ENCODE measurements around the gene AMOTL1.

AMOTL1 gene

DNA sequence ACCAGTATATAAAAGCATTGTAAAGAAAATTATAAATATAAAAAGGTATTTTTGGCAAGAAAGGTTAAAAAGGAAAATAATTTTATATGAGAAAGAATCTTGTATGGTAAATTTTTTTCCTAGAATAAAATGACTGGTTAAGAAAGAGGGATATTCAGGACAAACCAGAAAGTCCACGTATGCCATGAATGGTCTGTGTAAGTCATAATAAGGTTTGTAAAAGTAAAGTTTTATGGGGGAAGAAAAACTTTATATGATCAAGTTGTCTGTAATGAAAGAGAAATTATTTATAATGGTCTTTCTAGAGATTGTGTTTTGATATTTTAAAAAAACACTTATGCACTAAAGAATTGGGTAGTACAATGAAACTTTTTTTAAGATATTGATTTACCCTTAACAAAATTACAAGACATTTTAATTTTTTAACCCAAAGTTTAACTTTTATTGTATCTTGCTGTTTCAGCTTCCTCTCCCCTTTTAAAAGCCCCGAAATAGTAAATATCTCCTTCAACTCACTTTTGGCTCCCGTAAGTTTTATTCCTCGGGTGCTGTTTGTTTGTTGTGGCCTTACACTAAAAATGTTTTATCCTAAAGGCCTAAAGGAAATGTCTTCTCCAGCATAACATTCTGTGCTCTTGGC, 47.7 kb downstream of the AMOTL1 start:
- Histone ChIP-seq H3K9me3 (ENCODE audit: control insufficient read depth, insufficient read depth, low read length) (peaks cover 12% of the 10 kb centered on the region), H3K79me2 (ENCODE audit: control insufficient read depth, low read length) (no peaks in the 10 kb centered on the region), H3F3A (ENCODE audit: control insufficient read depth, insufficient read depth) (no peaks in the 10 kb centered on the region), H3K4me1 (ENCODE audit: control insufficient read depth, low read length) (no peaks in the 10 kb centered on the region), H3K4me3 (ENCODE audit: low read length) (no peak overlapping the region), H4K20me1 (ENCODE audit: control insufficient read depth, insufficient read depth, low read depth, low read length) (no peaks in the 10 kb centered on the region), H3K27ac (ENCODE audit: low read depth, low read length) (no peak overlapping the region), H3K4me2 (ENCODE audit: low read length) (no peak overlapping the region), H3K27me3 (ENCODE audit: control insufficient read depth, low read length) (no peaks in the 10 kb centered on the region), H3K9me2 (replicated peaks; ENCODE audit: control insufficient read depth, low read length) (no peaks in the 10 kb centered on the region), H3K36me3 (ENCODE audit: control insufficient read depth, low read length) (no peaks in the 10 kb centered on the region)
- TF ChIP-seq EZH2phosphoT487 (IDR thresholded peaks at IDR 0.05; ENCODE audit: borderline replicate concordance, low read length): no peak
- TF ChIP-seq, protein P1, sequence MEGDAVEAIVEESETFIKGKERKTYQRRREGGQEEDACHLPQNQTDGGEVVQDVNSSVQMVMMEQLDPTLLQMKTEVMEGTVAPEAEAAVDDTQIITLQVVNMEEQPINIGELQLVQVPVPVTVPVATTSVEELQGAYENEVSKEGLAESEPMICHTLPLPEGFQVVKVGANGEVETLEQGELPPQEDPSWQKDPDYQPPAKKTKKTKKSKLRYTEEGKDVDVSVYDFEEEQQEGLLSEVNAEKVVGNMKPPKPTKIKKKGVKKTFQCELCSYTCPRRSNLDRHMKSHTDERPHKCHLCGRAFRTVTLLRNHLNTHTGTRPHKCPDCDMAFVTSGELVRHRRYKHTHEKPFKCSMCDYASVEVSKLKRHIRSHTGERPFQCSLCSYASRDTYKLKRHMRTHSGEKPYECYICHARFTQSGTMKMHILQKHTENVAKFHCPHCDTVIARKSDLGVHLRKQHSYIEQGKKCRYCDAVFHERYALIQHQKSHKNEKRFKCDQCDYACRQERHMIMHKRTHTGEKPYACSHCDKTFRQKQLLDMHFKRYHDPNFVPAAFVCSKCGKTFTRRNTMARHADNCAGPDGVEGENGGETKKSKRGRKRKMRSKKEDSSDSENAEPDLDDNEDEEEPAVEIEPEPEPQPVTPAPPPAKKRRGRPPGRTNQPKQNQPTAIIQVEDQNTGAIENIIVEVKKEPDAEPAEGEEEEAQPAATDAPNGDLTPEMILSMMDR (IDR thresholded peaks at IDR 0.05; ENCODE audit: low read depth, low read length, poor library complexity, severe bottlenecking): no peak

DNA sequence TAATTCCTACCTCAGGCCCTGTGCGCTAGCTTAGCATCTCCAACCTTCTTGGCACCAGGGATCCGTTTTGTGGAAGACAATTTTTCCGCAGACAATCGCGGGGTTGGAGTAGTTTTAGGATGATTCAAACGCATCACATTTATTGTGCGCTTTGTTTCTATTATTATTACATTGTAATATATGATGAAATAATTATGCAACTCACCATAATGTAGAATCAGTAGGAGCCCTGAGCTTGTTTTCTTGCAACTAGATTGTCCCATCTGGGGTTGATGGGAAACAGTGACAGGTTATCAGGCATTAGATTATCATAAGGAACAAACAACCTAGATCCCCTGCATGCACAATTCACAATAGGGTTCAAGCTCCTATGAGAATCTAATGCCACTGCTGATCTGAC, 52.3 kb downstream of the AMOTL1 start:
- no peaks in the 10 kb centered on the region for H3K79me2 ChIP-seq (ENCODE audit: control insufficient read depth, low read length)
- H3K9me3 ChIP-seq (ENCODE audit: control insufficient read depth, insufficient read depth, low read length): peaks cover 4% of the 10 kb centered on the region; the same call in 1 of the 2 replicates
- H3K27me3 ChIP-seq (ENCODE audit: control insufficient read depth, low read length): no peaks in the 10 kb centered on the region
- H3K4me1 ChIP-seq (ENCODE audit: control insufficient read depth, low read length): no peaks in the 10 kb centered on the region
- no peaks in the 10 kb centered on the region for H3K9me2 ChIP-seq (replicated peaks; ENCODE audit: control insufficient read depth, low read length)
- TF ChIP-seq, protein P1 (IDR thresholded peaks at IDR 0.05; ENCODE audit: low read depth, low read length, poor library complexity, severe bottlenecking): no peak
- TF ChIP-seq EZH2phosphoT487 (IDR thresholded peaks at IDR 0.05; ENCODE audit: borderline replicate concordance, low read length): no peak
- H3K4me2 ChIP-seq (ENCODE audit: low read length): no peak overlapping the region
- no peak overlapping the region for H3K4me3 ChIP-seq (ENCODE audit: low read length)
- H3K36me3 ChIP-seq (ENCODE audit: control insufficient read depth, low read length): no peaks in the 10 kb centered on the region
- H4K20me1 ChIP-seq (ENCODE audit: control insufficient read depth, insufficient read depth, low read depth, low read length): no peaks in the 10 kb centered on the region
- no peaks in the 10 kb centered on the region for H3F3A ChIP-seq (ENCODE audit: control insufficient read depth, insufficient read depth)
- no peak overlapping the region for H3K27ac ChIP-seq (ENCODE audit: low read depth, low read length)

DNA sequence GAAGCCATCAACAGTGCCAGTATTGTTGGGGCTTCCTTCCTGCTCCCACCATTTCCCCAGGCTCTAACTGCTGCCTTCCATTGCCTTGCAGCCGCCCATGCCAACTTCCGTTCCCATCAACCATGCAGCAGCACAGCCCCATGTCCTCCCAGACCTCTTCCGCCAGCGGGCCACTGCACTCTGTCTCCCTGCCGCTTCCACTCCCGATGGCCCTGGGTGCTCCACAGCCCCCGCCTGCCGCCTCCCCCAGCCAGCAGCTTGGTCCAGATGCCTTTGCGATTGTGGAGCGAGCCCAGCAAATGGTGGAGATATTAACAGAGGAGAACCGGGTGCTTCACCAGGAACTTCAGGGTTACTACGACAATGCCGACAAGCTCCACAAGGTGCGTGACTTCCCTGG, 53.3 kb downstream of the AMOTL1 start:
- Histone ChIP-seq H3F3A (ENCODE audit: control insufficient read depth, insufficient read depth) (no peaks in the 10 kb centered on the region), H3K4me3 (ENCODE audit: low read length) (no peak overlapping the region), H3K79me2 (ENCODE audit: control insufficient read depth, low read length) (no peaks in the 10 kb centered on the region), H3K27ac (ENCODE audit: low read depth, low read length) (no peak overlapping the region), H3K4me1 (ENCODE audit: control insufficient read depth, low read length) (no peaks in the 10 kb centered on the region), H4K20me1 (ENCODE audit: control insufficient read depth, insufficient read depth, low read depth, low read length) (no peaks in the 10 kb centered on the region), H3K36me3 (ENCODE audit: control insufficient read depth, low read length) (no peaks in the 10 kb centered on the region), H3K27me3 (ENCODE audit: control insufficient read depth, low read length) (no peaks in the 10 kb centered on the region), H3K4me2 (ENCODE audit: low read length) (no peak overlapping the region), H3K9me2 (replicated peaks; ENCODE audit: control insufficient read depth, low read length) (no peaks in the 10 kb centered on the region), H3K9me3 (ENCODE audit: control insufficient read depth, insufficient read depth, low read length) (no peaks in the 10 kb centered on the region)
- TF ChIP-seq, protein P1 (IDR thresholded peaks at IDR 0.05; ENCODE audit: low read depth, low read length, poor library complexity, severe bottlenecking): no peak
- TF ChIP-seq EZH2phosphoT487 (IDR thresholded peaks at IDR 0.05; ENCODE audit: borderline replicate concordance, low read length): no peak

Data from DOHH2 (cell line).